ENCODE data around the gene ANO9.

- no peak for TF ChIP-seq CTCF (IDR thresholded peaks at IDR 0.05; ENCODE audit: low read length)
- no peak for TF ChIP-seq EZH2 (IDR thresholded peaks at IDR 0.05; ENCODE audit: borderline replicate concordance, low read length)
Measured at GRCh38 chr11:437228-437870, 4.5 kb downstream of the ANO9 start.

Measured in OCI-LY1 (cell line).